Prostate gland (tissue), 2 donors: ENCODE measurements around the gene AFF2. TPM values are rescaled to one million over a fixed set of nuclear protein-coding genes. Genes with fewer than 3 reads are reported as not detected.

ENCODE experiments used
- DNase-seq: peaks from one replicate; pipeline ENCODE4 v3.0.0-alpha.2; 2019; ENCODE audit warnings: low spot score
- H3K27ac ChIP-seq, 2 donors: fragments of 200-600 bp; sonication (generic); 2 replicates each; pipeline ENCODE4 v1.5.1; 2017 to 2019
- H3K27me3 ChIP-seq: fragments of 200-600 bp; sonication (generic); replicated peaks from 2 replicates; pipeline ENCODE4 v1.5.1; 2019; ENCODE audit not compliant: insufficient read depth
- H3K36me3 ChIP-seq, 2 donors: fragments of 200-600 bp; sonication (generic); 1 replicate in 1 of 2; 2 replicates in 1 of 2; pipeline versions ENCODE4 v1.5.1 to v1.8.1; 2017 to 2019
- H3K4me1 ChIP-seq: fragments of 200-600 bp; sonication (generic); replicated peaks from 2 replicates; pipeline ENCODE4 v1.5.1; 2019
- H3K4me3 ChIP-seq, 2 donors: fragments of 200-600 bp; sonication (generic); 2 replicates each; pipeline ENCODE4 v1.5.1; 2017 to 2019
- H3K9me3 ChIP-seq: fragments of 200-600 bp; sonication (generic); 2 replicates; pipeline ENCODE4 v1.5.1; 2017
- POLR2A ChIP-seq: fragments of 450-650 bp; IDR thresholded peaks from one replicate; pipeline ENCODE4 v1.6.1; 2016; ENCODE audit warnings: antibody characterized with exemption, mild to moderate bottlenecking
- POLR2AphosphoS5 ChIP-seq: sonication (generic); formaldehyde crosslinking; IDR thresholded peaks from one replicate; pipeline ENCODE4 v1.6.1; 2017; ENCODE audit warnings: antibody characterized with exemption
- WGBS: methylation state at CpG from one replicate; pipeline ENCODE4 v1.1.5; 2018; 5-methylcytosine and 5-hydroxymethylcytosine counted together
- intact Hi-C: fragments of 100-400 bp; cut with DNase I; formaldehyde crosslinking; loops from one replicate; pipeline ENCODE4 v1.14.2; 2022
- total RNA-seq, 2 donors: library from RNA; depleted of rRNA; stranded (reverse); fragments of >200 nt; gene quantifications; one replicate each; pipeline ENCODE4 v1.1.0, GENCODE V29; 2016
- TF ChIP-seq, protein P1 (sequence below), 4 experiments: fragments of 200-600 bp in 2 of 4; fragments of 450-650 bp in 2 of 4; sonication (generic) in 2 of 4; IDR thresholded peaks; 1 replicate in 3 of 4; 2 replicates in 1 of 4; pipeline ENCODE4 v1.5.1; 2016 to 2019; ENCODE audit warnings: antibody characterized with exemption in 4 of 4, mild to moderate bottlenecking in 2 of 4, moderate library complexity in 2 of 4

AFF2 gene
- total RNA-seq, 2 donors from 2014 or later, result 0.27 to 22.2 TPM

- no peaks in the 10 kb centered on the region for H3K4me1 ChIP-seq
- H3K27ac ChIP-seq, result no peak overlapping the region
- WGBS, result 3% methylated on average over 30 of the region's 43 CpGs
- H3K9me3 ChIP-seq, result no peaks in the 10 kb centered on the region
- intact Hi-C loops, result no loop called here
- TF ChIP-seq POLR2A, result no peak
- TF ChIP-seq, protein P1, sequence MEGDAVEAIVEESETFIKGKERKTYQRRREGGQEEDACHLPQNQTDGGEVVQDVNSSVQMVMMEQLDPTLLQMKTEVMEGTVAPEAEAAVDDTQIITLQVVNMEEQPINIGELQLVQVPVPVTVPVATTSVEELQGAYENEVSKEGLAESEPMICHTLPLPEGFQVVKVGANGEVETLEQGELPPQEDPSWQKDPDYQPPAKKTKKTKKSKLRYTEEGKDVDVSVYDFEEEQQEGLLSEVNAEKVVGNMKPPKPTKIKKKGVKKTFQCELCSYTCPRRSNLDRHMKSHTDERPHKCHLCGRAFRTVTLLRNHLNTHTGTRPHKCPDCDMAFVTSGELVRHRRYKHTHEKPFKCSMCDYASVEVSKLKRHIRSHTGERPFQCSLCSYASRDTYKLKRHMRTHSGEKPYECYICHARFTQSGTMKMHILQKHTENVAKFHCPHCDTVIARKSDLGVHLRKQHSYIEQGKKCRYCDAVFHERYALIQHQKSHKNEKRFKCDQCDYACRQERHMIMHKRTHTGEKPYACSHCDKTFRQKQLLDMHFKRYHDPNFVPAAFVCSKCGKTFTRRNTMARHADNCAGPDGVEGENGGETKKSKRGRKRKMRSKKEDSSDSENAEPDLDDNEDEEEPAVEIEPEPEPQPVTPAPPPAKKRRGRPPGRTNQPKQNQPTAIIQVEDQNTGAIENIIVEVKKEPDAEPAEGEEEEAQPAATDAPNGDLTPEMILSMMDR (IDR thresholded peaks at IDR 0.05), result no peak
- TF ChIP-seq POLR2AphosphoS5, result no peak
- H3K4me3 ChIP-seq, result peak overlapping the region; percentile 21 to 22
- H3K27me3 ChIP-seq, result no peaks in the 10 kb centered on the region
- DNase-seq, result no peak
- H3K36me3 ChIP-seq, result no peaks in the 10 kb centered on the region
These were observed 1.1 kb downstream of the AFF2 start for GRCh38 chrX:148501386-148502066.

DNA sequence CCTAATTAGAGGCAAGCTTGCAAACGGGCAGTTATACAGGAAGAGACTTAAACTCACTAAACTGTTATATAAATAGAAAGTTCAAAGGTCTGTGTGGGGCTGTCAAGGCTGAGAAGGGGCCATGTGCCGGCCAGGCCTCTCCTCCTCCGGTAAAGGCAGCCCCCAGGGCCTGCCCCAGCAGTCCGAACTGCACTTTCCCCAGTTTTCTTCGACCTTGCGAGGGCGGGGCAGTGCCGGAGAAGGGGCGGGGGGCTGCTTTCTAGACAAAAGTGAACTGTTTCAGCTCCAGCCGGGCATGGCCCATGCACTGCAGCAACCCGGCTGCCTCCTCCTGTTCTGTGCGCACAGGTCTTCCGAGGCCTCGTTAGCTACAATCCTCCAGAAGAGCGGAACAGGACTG lies 4.1 kb downstream of the AFF2 start:
- WGBS, result 73% methylated on average over 11 of the region's 15 CpGs
- Histone ChIP-seq H3K36me3 (no peaks in the 10 kb centered on the region), H3K4me3 (no peak overlapping the region), H3K27ac (no peak overlapping the region), H3K27me3 (no peaks in the 10 kb centered on the region), H3K9me3 (no peaks in the 10 kb centered on the region), H3K4me1 (no peaks in the 10 kb centered on the region)
- DNase-seq, result no peak
- TF ChIP-seq POLR2A (no peak), POLR2AphosphoS5 (no peak)
- TF ChIP-seq, protein P1 (IDR thresholded peaks at IDR 0.05), result no peak
- intact Hi-C loops, result no loop called here

GRCh38 chrX:148507418-148507817 lies 7.0 kb downstream of the AFF2 start:
- Histone ChIP-seq H3K4me3 (no peak overlapping the region), H3K36me3 (no peaks in the 10 kb centered on the region), H3K27me3 (no peaks in the 10 kb centered on the region), H3K27ac (no peak overlapping the region), H3K4me1 (no peaks in the 10 kb centered on the region), H3K9me3 (no peaks in the 10 kb centered on the region)
- DNase-seq, result no peak
- 32% methylated on average over 4 of the region's 4 CpGs for WGBS
- no peak for TF ChIP-seq POLR2A
- TF ChIP-seq POLR2AphosphoS5, result no peak
- TF ChIP-seq, protein P1 (IDR thresholded peaks at IDR 0.05), result no peak
- intact Hi-C loops, result no loop called here

DNA sequence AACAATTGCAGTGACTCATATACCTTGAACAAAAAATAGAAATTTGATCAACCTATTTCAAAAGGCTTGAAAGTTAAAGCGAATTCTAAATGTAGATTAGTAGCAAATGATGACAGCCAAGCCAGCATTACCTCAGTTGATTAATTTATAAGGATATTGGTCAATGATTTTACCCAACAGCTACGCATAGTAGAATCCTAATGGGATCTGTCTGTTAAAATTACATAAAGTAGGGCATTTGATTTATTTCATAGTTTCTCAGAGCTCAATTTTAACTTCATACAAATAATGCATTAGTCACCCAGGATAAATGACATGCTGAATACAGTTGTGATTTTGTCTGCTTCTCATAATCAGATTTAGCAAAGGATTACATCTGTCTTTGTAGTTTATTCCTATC lies 12.0 kb downstream of the AFF2 start:
- H3K4me1 ChIP-seq, result no peaks in the 10 kb centered on the region
- H3K27me3 ChIP-seq, result no peaks in the 10 kb centered on the region
- H3K4me3 ChIP-seq, result no peak overlapping the region
- no peaks in the 10 kb centered on the region for H3K9me3 ChIP-seq
- no peak for TF ChIP-seq POLR2AphosphoS5
- TF ChIP-seq, protein P1 (IDR thresholded peaks at IDR 0.05), result no peak
- TF ChIP-seq POLR2A, result no peak
- WGBS, result 100% methylated on average over 2 of the region's 2 CpGs
- intact Hi-C loops, result no loop called here
- DNase-seq, result no peak
- no peaks in the 10 kb centered on the region for H3K36me3 ChIP-seq
- no peak overlapping the region for H3K27ac ChIP-seq

GRCh38 chrX:148513661-148514060 lies 13.2 kb downstream of the AFF2 start:
- no peaks in the 10 kb centered on the region for H3K9me3 ChIP-seq
- no peaks in the 10 kb centered on the region for H3K27me3 ChIP-seq
- WGBS, result 89% methylated on average over 3 of the region's 3 CpGs
- H3K27ac ChIP-seq, result no peak overlapping the region
- TF ChIP-seq POLR2A, result no peak
- no peak for TF ChIP-seq POLR2AphosphoS5
- TF ChIP-seq, protein P1 (IDR thresholded peaks at IDR 0.05), result no peak
- intact Hi-C loops, result no loop called here
- no peaks in the 10 kb centered on the region for H3K36me3 ChIP-seq
- DNase-seq, result no peak
- no peak overlapping the region for H3K4me3 ChIP-seq
- no peaks in the 10 kb centered on the region for H3K4me1 ChIP-seq
